NCI-H1048 (cell line): ENCODE results near the gene CTDSP2.
"Not testable (repeated sequence)": the region's sequence is repeated elsewhere in the genome, so short reads cannot be mapped to it uniquely, and the experiment has no call there.

Source experiments
- DNase-seq: peaks from one replicate; lab custom pipeline; 2025; lab: John Stamatoyannopoulos, UW

CTDSP2 gene

GRCh38 chr12:57852620-57853500, 6.3 kb upstream of the CTDSP2 start:
- DNase-seq, result no peak

- no peak for DNase-seq
Measured at GRCh38 chr12:57852200-57852599, 5.7 kb upstream of the CTDSP2 start.

- no peak for DNase-seq
Measured at GRCh38 chr12:57851552-57851951, 5.0 kb upstream of the CTDSP2 start.

GRCh38 chr12:57850854-57851430, 4.4 kb upstream of the CTDSP2 start:
- no peak for DNase-seq

- not testable (repeated sequence) for DNase-seq
Measured at GRCh38 chr12:57849447-57849846, 2.9 kb upstream of the CTDSP2 start.

- no peak for DNase-seq
Measured at GRCh38 chr12:57849035-57849434, 2.5 kb upstream of the CTDSP2 start.

GRCh38 chr12:57848208-57848607, 1.7 kb upstream of the CTDSP2 start:
- no peak for DNase-seq

GRCh38 chr12:57846285-57846576, 298 bp downstream of the CTDSP2 start:
- DNase-seq, result no peak

GRCh38 chr12:57845478-57846284, 848 bp downstream of the CTDSP2 start:
- no peak for DNase-seq

GRCh38 chr12:57844709-57845477, 1.6 kb downstream of the CTDSP2 start:
- DNase-seq, result no peak

GRCh38 chr12:57842342-57843294, 3.9 kb downstream of the CTDSP2 start:
- no peak for DNase-seq

- DNase-seq, result no peak
Measured at GRCh38 chr12:57841445-57841844, 5.1 kb downstream of the CTDSP2 start.

- DNase-seq, result no peak
Measured at GRCh38 chr12:57840726-57841125, 5.8 kb downstream of the CTDSP2 start.

- no peak for DNase-seq
Measured at GRCh38 chr12:57839996-57840395, 6.5 kb downstream of the CTDSP2 start.

GRCh38 chr12:57838594-57839302, 7.8 kb downstream of the CTDSP2 start:
- DNase-seq, result no peak

- no peak for DNase-seq
Measured at GRCh38 chr12:57837864-57838562, 8.5 kb downstream of the CTDSP2 start.

GRCh38 chr12:57836442-57837375, 9.8 kb downstream of the CTDSP2 start:
- no peak for DNase-seq
